ENCODE data around the gene UGT1A6.

DNA sequence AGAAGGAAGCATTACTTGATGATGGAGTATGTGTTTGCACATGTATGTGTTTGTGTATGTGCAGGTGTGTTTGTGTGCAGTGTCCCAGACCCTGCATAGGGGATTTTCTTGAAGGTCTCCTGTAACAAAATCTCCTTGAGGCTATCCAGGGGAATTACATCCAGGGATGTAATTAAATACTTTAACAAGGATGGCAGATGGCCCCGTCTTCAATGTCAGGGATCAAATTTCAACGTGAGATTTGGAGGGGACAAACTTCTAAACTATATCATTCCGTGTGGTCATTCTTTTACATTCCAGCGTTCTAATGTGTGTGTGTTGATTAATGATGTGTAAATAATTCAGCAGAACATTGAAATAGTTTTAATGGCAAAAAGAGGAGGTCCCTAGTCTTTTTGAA, 17.7 kb upstream of the UGT1A6 start:
- TF ChIP-seq, protein P1, sequence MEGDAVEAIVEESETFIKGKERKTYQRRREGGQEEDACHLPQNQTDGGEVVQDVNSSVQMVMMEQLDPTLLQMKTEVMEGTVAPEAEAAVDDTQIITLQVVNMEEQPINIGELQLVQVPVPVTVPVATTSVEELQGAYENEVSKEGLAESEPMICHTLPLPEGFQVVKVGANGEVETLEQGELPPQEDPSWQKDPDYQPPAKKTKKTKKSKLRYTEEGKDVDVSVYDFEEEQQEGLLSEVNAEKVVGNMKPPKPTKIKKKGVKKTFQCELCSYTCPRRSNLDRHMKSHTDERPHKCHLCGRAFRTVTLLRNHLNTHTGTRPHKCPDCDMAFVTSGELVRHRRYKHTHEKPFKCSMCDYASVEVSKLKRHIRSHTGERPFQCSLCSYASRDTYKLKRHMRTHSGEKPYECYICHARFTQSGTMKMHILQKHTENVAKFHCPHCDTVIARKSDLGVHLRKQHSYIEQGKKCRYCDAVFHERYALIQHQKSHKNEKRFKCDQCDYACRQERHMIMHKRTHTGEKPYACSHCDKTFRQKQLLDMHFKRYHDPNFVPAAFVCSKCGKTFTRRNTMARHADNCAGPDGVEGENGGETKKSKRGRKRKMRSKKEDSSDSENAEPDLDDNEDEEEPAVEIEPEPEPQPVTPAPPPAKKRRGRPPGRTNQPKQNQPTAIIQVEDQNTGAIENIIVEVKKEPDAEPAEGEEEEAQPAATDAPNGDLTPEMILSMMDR (IDR thresholded peaks at IDR 0.05 in 4 of 5, conservative IDR thresholded peaks at IDR 0.05 in 1 of 5): no peak
- TF ChIP-seq POLR2A (IDR thresholded peaks at IDR 0.05): no peak
